ENCODE results near the gene KAZN.

KAZN gene

DNA sequence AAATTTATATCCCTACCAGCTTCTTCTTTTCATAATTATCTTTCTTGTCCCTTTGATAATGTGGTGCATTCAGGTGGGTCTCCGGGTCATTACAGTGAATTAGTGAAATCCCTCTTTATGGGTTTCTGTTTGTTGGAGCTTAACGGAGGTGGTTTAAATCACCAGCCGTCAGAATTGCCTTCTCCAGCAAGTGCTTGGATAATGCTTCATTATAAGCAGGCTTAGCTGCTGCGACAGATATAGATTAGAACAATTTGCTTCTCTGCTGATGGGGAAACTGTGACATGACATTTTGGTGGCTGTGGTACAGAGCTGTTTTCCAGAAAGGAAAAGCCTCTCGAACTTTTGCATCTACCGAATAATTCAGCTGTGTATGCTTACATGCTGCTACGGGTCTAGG lies 56.9 kb downstream of the KAZN start (continued):
- TF ChIP-seq ZNF48 (tag by site-specific recombination; IDR thresholded peaks at IDR 0.05): no peak
- no peak for TF ChIP-seq ZNF561 (tag by site-specific recombination; IDR thresholded peaks at IDR 0.05; ENCODE audit: borderline replicate concordance)

DNA sequence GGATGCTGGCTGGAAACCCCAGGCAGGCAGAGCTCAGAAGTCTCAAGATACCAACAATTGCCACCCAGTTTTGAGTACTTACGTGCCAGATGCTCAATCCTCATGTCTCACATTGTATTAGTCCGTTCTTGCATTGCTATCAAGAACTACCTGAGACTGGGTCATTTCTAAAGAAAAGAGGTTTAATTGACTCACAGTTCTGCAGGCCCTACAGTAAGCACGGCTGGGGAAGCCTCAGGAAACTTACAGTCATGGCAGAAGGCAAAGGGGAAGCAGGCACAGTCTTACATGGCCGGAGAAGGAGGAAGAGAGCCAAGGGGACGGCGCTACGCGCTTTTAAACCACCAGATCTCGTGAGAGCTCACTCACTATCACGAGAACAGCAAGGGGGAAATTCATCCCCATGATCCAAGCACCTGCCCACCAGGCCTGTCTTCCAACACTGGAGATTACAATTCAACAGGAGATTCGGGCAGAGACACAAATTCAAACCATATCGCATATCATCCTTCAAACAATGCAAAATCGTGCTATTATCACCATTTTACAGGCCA lies 58.0 kb downstream of the KAZN start:
- Histone ChIP-seq H3K27ac (ENCODE audit: extremely low read depth, low read depth, low read length) (no peak overlapping the region), H3K9me3 (ENCODE audit: control insufficient read depth, insufficient read depth, low read depth, low read length) (no peaks in the 10 kb centered on the region), H3K36me3 (ENCODE audit: control insufficient read depth in 2 of 2, insufficient read depth in 1 of 2, low read length in 2 of 2) (no peaks in the 10 kb centered on the region), H3K4me3 (ENCODE audit: low read depth, low read length) (no peak overlapping the region), H3K4me1 (ENCODE audit: control insufficient read depth, insufficient read depth, low read length) (no peaks in the 10 kb centered on the region)
- CTCF ChIA-PET: no interaction called here
- POLR2A ChIA-PET: no interaction called here
- TF ChIP-seq, protein P1, sequence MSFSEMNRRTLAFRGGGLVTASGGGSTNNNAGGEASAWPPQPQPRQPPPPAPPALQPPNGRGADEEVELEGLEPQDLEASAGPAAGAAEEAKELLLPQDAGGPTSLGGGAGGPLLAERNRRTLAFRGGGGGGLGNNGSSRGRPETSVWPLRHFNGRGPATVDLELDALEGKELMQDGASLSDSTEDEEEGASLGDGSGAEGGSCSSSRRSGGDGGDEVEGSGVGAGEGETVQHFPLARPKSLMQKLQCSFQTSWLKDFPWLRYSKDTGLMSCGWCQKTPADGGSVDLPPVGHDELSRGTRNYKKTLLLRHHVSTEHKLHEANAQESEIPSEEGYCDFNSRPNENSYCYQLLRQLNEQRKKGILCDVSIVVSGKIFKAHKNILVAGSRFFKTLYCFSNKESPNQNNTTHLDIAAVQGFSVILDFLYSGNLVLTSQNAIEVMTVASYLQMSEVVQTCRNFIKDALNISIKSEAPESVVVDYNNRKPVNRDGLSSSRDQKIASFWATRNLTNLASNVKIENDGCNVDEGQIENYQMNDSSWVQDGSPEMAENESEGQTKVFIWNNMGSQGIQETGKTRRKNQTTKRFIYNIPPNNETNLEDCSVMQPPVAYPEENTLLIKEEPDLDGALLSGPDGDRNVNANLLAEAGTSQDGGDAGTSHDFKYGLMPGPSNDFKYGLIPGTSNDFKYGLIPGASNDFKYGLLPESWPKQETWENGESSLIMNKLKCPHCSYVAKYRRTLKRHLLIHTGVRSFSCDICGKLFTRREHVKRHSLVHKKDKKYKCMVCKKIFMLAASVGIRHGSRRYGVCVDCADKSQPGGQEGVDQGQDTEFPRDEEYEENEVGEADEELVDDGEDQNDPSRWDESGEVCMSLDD (tag by site-specific recombination; IDR thresholded peaks at IDR 0.05): no peak
- TF ChIP-seq KLF10 (tag by site-specific recombination; IDR thresholded peaks at IDR 0.05) (no peak), ZNF423 (tag by site-specific recombination; IDR thresholded peaks at IDR 0.05) (no peak), ZFP41 (tag by site-specific recombination; IDR thresholded peaks at IDR 0.05; ENCODE audit: borderline replicate concordance) (no peak), ZNF24 (tag by site-specific recombination; IDR thresholded peaks at IDR 0.05) (no peak), ZNF777 (tag by site-specific recombination; IDR thresholded peaks at IDR 0.05; ENCODE audit: borderline replicate concordance) (no peak), ZNF146 (tag by site-specific recombination; IDR thresholded peaks at IDR 0.05) (no peak), ZNF223 (tag by site-specific recombination; IDR thresholded peaks at IDR 0.05) (no peak), ZNF555 (tag by site-specific recombination; conservative IDR thresholded peaks at IDR 0.05) (no peak), ZNF660 (tag by site-specific recombination; IDR thresholded peaks at IDR 0.05) (no peak)
- TF ChIP-seq, protein P2, sequence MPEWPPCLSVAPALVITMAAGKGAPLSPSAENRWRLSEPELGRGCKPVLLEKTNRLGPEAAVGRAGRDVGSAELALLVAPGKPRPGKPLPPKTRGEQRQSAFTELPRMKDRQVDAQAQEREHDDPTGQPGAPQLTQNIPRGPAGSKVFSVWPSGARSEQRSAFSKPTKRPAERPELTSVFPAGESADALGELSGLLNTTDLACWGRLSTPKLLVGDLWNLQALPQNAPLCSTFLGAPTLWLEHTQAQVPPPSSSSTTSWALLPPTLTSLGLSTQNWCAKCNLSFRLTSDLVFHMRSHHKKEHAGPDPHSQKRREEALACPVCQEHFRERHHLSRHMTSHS (tag by site-specific recombination; IDR thresholded peaks at IDR 0.05): no peak

DNA sequence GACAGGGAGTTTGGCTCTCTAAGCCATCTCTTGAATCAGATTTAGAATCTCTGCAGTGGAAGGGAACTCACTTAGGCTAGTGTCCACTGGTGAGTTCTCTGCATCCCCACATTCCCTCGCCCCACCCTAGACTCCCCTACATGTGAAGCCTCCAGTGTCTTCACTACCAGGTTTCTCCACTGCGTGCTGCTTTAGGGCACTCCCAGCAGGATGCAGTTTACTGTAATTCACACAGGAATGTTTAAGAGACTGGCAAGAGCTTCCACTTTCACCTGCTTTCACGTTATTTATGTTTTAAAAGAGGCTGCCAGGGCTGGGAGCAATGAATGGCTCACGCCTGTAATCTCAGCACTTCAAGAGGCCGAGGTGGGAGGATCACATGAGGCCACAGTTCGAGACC lies 60.2 kb downstream of the KAZN start:
- ChIA-PET CTCF (no interaction called here), POLR2A (no interaction called here)
- Histone ChIP-seq H3K27ac (ENCODE audit: extremely low read depth, low read depth, low read length) (no peak overlapping the region), H3K36me3 (ENCODE audit: control insufficient read depth in 2 of 2, insufficient read depth in 1 of 2, low read length in 2 of 2) (no peaks in the 10 kb centered on the region), H3K4me3 (ENCODE audit: low read depth, low read length) (no peak overlapping the region), H3K9me3 (ENCODE audit: control insufficient read depth, insufficient read depth, low read depth, low read length) (no peaks in the 10 kb centered on the region), H3K4me1 (ENCODE audit: control insufficient read depth, insufficient read depth, low read length) (no peaks in the 10 kb centered on the region)
- TF ChIP-seq SCRT2 (tag by site-specific recombination; IDR thresholded peaks at IDR 0.05) (no peak), ZNF664 (tag by site-specific recombination; IDR thresholded peaks at IDR 0.05) (no peak), MEIS1 (CRISPR knock-in tag; IDR thresholded peaks at IDR 0.05; ENCODE audit: borderline replicate concordance) (no peak), ZNF23 (tag by site-specific recombination; IDR thresholded peaks at IDR 0.05; ENCODE audit: borderline replicate concordance) (no peak), PRDM1 (tag by site-specific recombination; IDR thresholded peaks at IDR 0.05) (no peak), ZFP3 (tag by site-specific recombination; IDR thresholded peaks at IDR 0.05; ENCODE audit: low read depth) (no peak), ZFP37 (tag by site-specific recombination; IDR thresholded peaks at IDR 0.05) (no peak), ZNF600 (tag by site-specific recombination; IDR thresholded peaks at IDR 0.05) (no peak), ZBTB20 (tag by site-specific recombination; IDR thresholded peaks at IDR 0.05) (no peak), ZFP69B (tag by site-specific recombination; IDR thresholded peaks at IDR 0.05) (no peak)
- TF ChIP-seq, protein P3, sequence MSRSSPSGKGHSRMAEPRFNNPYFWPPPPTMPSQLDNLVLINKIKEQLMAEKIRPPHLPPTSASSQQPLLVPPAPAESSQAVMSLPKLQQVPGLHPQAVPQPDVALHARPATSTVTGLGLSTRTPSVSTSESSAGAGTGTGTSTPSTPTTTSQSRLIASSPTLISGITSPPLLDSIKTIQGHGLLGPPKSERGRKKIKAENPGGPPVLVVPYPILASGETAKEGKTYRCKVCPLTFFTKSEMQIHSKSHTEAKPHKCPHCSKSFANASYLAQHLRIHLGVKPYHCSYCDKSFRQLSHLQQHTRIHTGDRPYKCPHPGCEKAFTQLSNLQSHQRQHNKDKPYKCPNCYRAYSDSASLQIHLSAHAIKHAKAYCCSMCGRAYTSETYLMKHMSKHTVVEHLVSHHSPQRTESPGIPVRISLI (tag by site-specific recombination; IDR thresholded peaks at IDR 0.05): no peak

Data from HEK293 (cell line).